ENCODE data around the gene DNTT.
A peak's percentile ranks its signal among the peaks of the same experiment; 100 is the strongest.

DNTT gene

GRCh38 chr10:96352027-96352426 lies 47.8 kb downstream of the DNTT start:
- no peak for DNase-seq

- DNase-seq = no peak
Measured at GRCh38 chr10:96352582-96352981, 48.3 kb downstream of the DNTT start.

- no peak for DNase-seq
Measured at GRCh38 chr10:96357038-96357620, 52.9 kb downstream of the DNTT start.

- DNase-seq = no peak
Measured at GRCh38 chr10:96358851-96359540, 54.8 kb downstream of the DNTT start, which contains the start of gene OPALIN. Gene OPALIN (minus strand): TSS chr10:96359002. CDS start chr10:96358896, 106 bp downstream.

GRCh38 chr10:96359616-96360015 lies 55.4 kb downstream of the DNTT start:
- DNase-seq = no peak

GRCh38 chr10:96360331-96360730 lies 56.1 kb downstream of the DNTT start:
- DNase-seq = no peak

GRCh38 chr10:96360766-96361165 lies 56.5 kb downstream of the DNTT start:
- no peak for DNase-seq

GRCh38 chr10:96365571-96365970 lies 61.3 kb downstream of the DNTT start:
- no peak for DNase-seq

GRCh38 chr10:96366508-96366907 lies 62.3 kb downstream of the DNTT start:
- DNase-seq = no peak

- no peak for DNase-seq
Measured at GRCh38 chr10:96367470-96367869, 63.2 kb downstream of the DNTT start.

- DNase-seq = no peak
Measured at GRCh38 chr10:96368971-96369370, 64.7 kb downstream of the DNTT start.

- no peak for DNase-seq
Measured at GRCh38 chr10:96369890-96370583, 65.8 kb downstream of the DNTT start.

GRCh38 chr10:96370584-96371157 lies 66.4 kb downstream of the DNTT start:
- DNase-seq = peak; percentile 58 to 61

- no peak for DNase-seq
Measured at GRCh38 chr10:96371356-96371755, 67.1 kb downstream of the DNTT start.

- DNase-seq = no peak
Measured at GRCh38 chr10:96374004-96374403, 69.8 kb downstream of the DNTT start.

GRCh38 chr10:96374639-96374984 lies 70.4 kb downstream of the DNTT start:
- no peak for DNase-seq

- peak; percentile 83 to 88 for DNase-seq
Measured at GRCh38 chr10:96374985-96375830, 71.0 kb downstream of the DNTT start.

- no peak for DNase-seq
Measured at GRCh38 chr10:96376483-96376882, 72.2 kb downstream of the DNTT start.

- no peak for DNase-seq
Measured at GRCh38 chr10:96377816-96378294, 73.6 kb downstream of the DNTT start.

- no peak for DNase-seq
Measured at GRCh38 chr10:96378741-96379140, 74.5 kb downstream of the DNTT start.

GRCh38 chr10:96379758-96380157 lies 75.5 kb downstream of the DNTT start:
- no peak for DNase-seq

GRCh38 chr10:96380821-96381220 lies 76.6 kb downstream of the DNTT start:
- no peak for DNase-seq

GRCh38 chr10:96384506-96384905 lies 80.3 kb downstream of the DNTT start:
- DNase-seq = no peak

All from activated CD4-positive, alpha-beta T cell treated with anti-CD3 and anti-CD28 coated beads, Interleukin-2, amount 50 U/mL, for 48 hours (primary cell).